HG02571 (cell line): Measurements from ENCODE around the gene GPC1.

Source experiments
- ATAC-seq: cut with Tn5 transposase; IDR thresholded peaks from one replicate; pipeline ENCODE4 v1.9.1; 2021; ENCODE audit warnings: mild to moderate bottlenecking, moderate library complexity; ENCODE audit not compliant: unreplicated experiment

Gene GPC1

DNA sequence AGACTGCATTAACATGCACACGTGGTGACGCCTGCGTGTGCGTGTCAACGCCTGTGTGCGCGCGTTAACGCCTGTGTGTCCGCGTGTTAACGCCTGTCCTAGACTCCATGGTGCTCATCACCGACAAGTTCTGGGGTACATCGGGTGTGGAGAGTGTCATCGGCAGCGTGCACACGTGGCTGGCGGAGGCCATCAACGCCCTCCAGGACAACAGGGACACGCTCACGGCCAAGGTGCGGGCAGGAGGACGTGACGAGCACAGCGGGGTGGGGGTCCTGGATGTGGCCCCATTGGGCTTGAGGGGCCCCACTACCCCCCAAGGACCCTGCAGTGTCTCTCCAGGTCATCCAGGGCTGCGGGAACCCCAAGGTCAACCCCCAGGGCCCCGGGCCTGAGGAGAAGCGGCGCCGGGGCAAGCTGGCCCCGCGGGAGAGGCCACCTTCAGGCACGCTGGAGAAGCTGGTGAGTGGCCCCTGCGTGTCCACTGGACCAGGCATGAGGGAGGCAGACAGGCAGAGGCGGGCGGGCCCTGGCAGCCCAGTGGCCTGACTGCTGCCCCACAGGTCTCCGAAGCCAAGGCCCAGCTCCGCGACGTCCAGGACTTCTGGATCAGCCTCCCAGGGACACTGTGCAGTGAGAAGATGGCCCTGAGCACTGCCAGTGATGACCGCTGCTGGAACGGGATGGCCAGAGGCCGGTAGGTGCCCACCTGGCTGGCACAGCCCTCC, 29.2 kb downstream of the GPC1 start:
- no peak for ATAC-seq

DNA sequence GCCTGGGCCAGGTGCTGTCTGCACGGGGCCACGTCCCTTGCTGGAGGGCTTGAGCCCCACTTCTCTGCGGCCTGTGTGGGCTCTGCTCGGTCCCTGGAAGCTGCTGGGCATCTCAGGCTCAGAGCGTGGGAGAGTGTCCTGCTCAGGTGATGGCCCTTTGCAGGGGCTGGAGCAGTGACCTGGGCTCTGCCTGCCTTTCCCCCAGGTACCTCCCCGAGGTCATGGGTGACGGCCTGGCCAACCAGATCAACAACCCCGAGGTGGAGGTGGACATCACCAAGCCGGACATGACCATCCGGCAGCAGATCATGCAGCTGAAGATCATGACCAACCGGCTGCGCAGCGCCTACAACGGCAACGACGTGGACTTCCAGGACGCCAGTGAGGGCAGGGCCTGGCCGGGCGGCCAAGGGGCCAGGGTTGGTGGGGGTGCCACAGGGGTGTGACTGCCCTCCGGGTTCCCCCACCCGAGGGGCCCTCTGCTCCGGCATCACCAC, 29.9 kb downstream of the GPC1 start:
- ATAC-seq = no peak

DNA sequence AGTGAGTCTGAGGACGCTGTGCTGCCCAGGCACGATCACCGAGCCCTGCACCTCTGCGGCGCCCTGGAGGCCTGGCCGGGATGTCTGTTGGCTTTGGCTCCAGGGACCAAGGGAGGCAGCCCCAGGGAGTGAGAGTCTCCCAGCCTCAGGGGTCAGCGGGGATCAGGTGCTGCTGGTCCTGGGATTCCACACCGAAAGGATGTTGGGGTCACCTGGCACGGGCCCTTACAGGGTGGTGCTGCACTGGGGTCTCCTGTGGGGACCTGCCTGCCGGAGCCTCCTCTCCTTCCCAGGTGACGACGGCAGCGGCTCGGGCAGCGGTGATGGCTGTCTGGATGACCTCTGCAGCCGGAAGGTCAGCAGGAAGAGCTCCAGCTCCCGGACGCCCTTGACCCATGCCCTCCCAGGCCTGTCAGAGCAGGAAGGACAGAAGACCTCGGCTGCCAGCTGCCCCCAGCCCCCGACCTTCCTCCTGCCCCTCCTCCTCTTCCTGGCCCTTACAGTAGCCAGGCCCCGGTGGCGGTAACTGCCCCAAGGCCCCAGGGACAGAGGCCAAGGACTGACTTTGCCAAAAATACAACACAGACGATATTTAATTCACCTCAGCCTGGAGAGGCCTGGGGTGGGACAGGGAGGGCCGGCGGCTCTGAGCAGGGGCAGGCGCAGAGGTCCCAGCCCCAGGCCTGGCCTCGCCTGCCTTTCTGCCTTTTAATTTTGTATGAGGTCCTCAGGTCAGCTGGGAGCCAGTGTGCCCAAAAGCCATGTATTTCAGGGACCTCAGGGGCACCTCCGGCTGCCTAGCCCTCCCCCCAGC, 30.5 kb downstream of the GPC1 start:
- no peak for ATAC-seq

DNA sequence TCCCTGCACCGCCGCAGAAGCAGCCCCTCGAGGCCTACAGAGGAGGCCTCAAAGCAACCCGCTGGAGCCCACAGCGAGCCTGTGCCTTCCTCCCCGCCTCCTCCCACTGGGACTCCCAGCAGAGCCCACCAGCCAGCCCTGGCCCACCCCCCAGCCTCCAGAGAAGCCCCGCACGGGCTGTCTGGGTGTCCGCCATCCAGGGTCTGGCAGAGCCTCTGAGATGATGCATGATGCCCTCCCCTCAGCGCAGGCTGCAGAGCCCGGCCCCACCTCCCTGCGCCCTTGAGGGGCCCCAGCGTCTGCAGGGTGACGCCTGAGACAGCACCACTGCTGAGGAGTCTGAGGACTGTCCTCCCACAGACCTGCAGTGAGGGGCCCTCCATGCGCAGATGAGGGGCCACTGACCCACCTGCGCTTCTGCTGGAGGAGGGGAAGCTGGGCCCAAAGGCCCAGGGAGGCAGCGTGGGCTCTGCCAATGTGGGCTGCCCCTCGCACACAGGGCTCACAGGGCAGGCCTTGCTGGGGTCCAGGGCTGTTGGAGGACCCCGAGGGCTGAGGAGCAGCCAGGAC, 31.2 kb downstream of the GPC1 start:
- ATAC-seq = no peak

DNA sequence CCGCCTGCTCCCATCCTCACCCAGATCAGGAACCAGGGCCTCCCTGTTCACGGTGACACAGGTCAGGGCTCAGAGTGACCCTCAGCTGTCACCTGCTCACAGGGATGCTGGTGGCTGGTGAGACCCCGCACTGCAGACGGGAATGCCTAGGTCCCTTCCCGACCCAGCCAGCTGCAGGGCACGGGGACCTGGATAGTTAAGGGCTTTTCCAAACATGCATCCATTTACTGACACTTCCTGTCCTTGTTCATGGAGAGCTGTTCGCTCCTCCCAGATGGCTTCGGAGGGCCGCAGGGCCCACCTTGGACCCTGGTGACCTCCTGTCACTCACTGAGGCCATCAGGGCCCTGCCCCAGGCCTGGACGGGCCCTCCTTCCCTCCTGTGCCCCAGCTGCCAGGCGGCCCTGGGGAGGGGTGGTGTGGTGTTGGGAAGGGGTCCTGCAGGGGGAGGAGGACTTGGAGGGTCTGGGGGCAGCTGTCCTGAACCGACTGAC, 31.7 kb downstream of the GPC1 start:
- ATAC-seq = no peak

DNA sequence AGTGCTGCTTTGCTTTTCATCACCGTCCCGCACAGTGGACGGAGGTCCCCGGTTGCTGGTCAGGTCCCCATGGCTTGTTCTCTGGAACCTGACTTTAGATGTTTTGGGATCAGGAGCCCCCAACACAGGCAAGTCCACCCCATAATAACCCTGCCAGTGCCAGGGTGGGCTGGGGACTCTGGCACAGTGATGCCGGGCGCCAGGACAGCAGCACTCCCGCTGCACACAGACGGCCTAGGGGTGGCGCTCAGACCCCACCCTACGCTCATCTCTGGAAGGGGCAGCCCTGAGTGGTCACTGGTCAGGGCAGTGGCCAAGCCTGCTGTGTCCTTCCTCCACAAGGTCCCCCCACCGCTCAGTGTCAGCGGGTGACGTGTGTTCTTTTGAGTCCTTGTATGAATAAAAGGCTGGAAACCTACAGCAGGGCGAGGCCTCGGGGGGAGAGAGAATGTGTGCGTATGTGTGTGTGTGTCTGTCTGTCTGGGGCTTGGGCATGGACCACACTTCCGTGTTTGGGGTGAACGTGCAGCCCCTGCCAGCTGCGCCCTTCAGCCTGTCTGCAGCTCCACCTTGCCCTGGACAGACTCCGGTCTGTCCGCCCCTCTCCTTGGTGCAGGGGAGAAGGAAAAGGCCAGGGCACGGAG, 32.3 kb downstream of the GPC1 start:
- ATAC-seq = no peak

DNA sequence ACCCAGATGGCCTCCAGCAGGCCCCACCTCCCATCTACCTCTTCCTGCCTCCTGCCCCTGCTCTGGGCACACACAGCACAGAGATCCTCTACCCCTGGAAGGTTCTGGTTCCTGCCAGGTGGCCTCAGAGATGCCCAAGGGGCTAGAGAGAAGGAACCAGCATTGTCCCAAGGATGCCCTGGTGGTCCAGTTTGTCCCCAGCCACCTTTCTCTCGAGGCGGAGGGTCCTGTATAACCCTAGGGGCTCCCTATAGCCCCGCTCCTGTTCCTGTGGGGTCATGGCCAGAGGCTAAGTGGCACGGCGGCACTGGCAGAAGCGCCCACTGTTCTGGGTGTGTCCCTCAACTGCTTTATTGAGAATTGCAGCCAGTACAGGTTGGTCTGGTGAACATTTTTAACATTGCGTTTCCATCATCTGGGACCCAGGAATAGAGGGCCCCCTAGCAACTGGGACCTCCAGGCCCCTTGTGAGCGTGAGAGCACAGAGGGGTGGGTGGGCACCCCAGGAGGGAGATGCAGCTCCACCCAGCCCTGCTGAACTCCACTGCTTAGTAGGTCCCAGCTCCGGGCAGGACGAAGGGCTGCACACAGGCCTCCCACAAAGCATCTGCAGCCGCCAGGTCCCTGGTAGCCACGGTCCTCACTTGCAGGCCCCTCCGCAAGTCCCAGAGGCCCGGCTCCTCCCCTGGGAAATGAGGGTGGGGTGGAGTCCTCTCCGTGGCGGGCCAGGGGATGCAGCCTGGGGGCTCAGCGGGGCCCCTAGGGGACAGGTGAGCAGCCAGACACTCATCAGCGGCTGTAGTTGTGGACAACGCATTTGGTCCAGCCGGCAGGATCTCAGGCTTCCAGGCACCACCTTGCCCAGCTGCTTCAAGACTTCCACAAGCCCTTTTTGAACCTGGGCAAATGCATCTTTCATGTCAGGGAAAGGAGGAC, 33.1 kb downstream of the GPC1 start:
- no peak for ATAC-seq

DNA sequence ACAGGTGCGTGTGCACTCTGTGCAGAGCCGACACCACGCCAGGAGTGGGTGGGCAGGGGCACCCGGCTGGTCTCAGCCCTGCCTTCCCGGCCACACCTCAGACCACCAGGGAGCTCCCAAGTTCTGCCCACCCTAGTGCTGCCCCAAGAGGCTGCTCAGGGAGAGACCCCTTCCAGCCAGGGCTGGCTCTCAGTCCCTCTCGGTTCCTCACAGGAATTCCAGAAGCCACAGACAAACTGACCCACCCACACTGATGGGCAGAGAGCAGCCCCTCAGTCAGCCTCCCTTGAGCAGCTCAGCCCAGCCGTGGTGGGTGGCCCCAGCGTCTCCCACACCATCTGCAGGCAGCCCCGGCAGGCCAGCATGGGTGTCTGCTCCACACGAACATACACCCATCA, 33.8 kb downstream of the GPC1 start:
- ATAC-seq = no peak

DNA sequence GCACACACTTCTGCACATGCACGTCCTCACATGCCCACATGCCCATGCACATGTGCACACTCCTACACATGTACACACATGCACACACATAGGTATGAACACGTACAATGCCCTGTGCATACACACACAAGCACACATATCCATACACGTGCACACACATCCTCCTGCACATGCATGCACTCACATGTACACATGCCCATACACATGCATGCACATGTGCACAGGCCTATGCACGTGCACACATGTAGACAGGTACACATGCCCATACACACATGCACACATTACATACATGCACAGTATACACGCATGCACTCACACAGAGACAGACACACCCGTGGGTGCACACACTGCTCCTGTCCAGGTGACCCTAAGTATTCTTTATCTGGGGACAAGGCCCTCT, 34.3 kb downstream of the GPC1 start:
- ATAC-seq = no peak

DNA sequence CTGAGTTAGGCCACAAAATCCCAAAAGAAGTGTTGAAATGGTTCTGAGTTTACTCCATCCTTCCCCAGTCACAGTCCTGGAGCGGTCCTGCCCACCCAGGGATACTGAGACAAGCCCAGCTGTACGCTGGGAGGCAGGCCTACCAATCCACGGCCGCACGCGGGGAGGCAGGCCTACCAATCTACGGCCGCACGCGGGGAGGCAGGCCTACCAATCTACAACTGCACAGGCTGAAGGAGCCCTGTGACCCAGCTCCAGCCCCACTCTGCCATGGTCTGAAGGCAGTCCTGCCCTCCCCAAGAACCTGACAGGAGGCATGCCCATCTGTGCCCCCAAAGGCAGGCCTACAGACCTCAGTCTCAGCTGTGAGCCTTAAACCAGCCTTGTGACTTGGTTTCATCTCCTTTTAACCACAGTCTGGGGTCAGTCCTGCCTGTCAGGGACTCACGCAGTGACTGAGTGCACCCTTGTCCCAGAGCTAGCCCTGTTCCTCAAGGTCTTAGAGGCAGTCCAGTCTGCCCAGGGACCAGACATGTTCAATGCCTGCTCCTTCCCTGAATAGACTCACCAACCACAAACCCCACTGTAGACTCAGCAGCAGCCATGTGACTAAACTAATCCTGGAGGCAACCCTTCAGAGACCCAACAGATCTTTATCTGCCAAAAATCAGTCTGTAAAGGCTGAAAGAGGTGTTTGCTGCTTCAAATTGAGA, 36.8 kb downstream of the GPC1 start:
- ATAC-seq = no peak

DNA sequence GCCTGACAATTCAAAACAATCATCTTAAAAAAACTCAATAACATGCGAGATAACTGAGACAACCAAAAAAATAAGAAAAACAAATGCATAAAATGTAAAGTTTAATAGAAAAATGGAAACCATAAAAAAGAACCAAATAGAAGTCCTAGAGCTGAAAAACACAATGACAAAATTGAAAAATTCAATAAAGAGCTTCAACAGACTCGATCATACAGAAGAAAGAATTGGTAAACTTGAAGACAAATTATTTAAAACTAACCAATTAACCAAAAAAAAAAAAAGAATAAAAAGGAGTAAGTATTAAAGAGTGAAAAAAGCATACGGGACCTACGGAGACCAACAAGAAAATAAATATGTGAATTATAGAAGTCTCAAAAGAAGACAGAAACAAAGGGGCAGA, 37.7 kb downstream of the GPC1 start:
- no peak for ATAC-seq

DNA sequence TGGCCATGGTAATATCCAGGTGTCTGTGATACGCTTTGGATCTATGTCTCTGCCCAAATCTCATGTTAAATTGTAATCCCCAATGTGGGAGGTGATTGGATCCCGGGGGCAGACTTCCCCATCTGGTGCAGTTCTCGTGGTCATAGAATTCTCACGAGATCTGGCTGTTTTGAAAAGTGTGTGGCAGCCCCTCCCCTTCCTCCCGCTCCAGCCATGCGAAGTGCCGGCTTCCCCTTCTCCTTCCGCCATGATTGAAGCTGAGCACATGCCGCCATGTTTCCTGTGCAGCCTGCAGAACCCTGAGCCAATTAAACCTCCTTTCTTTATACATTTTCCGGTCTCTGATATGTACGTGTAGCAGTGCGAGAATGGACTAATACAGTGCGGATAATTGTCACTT, 42.5 kb downstream of the GPC1 start:
- ATAC-seq = no peak

DNA sequence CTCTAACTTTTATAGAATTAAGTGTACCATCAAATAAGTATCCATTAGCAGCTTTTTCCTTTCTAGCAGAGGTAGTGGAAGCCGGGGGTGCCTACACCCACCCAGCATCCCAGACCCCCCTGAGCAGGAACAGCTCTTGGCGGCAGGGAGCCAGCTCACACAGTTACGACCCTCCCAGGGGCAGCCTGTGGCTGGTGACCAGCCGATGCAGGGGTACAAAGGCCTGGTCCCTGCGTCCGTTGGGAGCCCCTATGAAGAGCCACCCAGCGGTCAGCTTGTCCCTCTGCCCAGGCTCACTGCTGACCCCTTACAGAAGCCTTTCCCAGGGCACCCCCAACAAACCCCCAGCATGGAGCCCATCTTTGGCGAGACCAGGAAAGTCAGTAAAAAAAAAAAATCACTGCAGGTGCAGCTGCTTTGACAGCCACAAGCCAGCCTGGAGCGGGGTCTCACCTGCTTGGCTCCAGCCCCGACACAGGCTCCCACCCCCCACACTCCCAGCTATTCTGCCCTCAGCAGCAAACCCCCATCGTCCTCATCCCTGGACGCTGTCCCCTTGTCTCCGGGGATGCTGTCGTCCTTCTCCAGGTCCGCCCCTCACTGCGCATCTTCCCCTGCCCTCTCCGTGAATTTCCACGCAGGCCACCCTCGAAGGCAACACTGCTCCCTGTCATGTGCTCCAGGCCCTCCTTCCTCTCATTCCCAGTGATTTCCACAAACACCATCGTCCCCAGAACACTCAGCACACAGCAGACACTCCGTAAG, 43.1 kb downstream of the GPC1 start:
- no peak for ATAC-seq

DNA sequence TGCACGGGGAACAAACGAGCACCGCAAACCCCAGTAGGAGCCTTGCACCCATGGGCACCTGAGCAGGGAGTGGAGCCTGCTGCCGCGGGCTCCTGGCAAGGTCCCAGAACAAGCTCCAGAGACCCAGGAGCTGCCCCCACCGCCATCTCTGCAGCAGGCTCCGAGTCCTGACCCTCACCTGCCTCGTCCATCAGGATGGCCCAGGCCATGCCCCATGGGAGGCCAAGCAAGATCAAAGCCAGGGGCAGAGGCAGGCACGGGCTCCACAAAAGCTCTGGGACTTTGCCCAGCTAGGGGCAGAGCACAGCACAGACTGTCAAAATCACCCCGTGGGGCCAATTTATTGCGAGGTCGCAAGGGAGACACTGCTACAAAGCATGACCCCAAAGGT, 43.6 kb downstream of the GPC1 start:
- ATAC-seq = no peak

DNA sequence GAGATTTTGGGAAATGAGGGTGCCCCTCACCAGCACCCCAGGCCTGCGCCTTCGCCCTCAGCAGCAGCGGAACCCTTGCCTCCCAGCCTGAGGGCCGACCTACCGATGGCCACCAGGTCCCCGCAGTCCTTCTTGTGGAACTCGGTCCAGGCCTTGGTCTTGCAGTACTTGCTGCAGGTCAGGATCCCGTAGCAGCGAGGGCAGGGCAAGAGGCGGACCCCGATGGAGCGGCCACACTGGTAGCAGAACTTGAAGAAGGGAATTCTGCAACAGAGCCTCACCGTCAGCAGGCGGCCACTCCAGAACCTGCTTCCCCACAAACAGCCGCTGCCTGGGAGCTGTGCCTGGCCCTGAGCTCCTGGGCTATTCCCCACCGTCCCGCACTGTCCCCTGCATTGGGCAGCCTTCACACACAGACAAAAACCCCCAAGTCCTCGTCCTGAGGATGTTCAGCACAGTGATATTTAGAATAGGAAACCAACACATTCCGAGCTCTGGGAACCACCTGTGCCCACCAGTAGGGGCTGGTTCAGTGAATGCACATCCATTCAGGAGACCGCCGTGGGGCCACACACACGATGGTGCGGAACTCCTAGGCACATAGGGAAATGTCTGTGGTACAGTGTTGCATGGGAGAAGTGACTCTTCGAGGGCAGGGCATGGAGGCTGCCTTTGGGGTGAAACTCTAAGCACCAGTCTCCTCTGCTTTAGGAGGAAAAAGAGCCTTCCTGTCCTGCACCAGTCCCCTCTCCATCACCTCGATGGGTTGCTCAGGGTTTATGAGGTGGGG, 45.6 kb downstream of the GPC1 start:
- no peak for ATAC-seq

DNA sequence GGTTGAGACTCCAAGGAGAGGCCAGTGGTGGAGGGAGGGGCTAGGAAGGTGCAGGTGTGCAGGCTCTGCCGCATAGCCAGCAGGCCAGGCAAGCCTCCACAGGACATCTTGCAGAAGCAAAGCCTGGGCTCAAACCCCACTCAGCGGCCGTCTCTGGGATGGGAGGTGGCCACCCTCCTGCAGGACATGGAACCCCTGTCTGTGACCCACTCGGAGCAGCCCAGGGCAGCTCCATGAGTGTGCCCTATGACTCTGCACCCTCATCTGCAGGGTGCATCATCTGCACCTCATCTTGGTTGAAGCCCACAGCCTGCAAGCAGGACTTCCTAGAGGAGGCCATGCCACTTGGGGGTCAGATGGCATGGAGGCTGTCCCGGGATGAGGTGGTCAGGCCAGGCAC, 46.3 kb downstream of the GPC1 start:
- no peak for ATAC-seq

DNA sequence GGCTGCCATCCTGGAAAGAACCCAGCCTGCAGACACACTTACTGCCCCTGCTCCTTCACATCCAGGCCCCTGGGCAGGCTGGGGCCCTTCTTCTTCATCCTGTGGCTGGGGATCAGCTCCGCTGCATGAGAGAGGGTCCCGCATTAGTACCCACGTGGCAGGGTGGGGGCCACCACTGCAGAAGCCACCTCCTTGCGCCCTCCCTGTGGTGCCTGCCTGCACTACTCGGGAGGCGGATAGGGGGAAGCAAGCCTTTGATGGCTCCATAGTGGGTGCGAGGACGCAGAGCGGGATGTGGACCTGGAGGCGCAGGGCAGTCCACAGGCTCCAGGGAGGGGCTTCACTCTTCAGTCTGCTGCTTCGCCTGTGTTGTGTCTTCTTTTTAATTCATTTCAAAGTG, 46.7 kb downstream of the GPC1 start:
- no peak for ATAC-seq

DNA sequence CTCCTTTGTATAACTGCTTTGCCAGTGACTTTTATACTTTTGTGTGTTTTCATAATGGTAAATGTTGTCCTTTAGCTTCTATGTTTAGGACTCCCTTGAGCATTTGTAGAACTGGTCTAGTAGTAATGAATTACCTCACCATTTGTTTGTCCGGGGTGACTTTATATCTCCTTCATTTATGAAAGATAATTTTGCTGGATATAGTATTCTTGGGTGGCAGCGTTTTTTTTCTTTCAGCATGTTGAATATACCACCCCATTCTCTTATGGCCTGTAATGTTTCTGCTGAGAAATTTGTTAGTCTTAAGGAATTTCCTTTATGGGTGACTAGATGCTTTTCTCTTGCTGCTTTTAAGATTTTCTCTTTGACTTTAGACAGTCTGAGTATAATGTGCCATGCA, 56.0 kb downstream of the GPC1 start:
- no peak for ATAC-seq
